Stimulated activated CD4-positive, alpha-beta T cell treated with anti-CD3 and anti-CD28 coated beads, Interleukin-1b, Interleukin-23, amount 100 ng/mL, for 4 hours (primary cell): ENCODE data around the gene NPAS2.
A peak's percentile ranks its signal among the peaks of the same experiment; 100 is the strongest.

ENCODE experiments used
- DNase-seq, 2 donors: peaks; one replicate each; pipeline ENCODE4 v3.0.0-alpha.2; 2020; ENCODE audit warnings: low read depth in 2 of 2

NPAS2 gene

GRCh38 chr2:101012054-101012705, 192.2 kb downstream of the NPAS2 start:
- no peak for DNase-seq

- peak in 1 of 2 donors; percentile 36 for DNase-seq
These were observed 192.8 kb downstream of the NPAS2 start for GRCh38 chr2:101012706-101013181.

- DNase-seq: no peak
These were observed 194.4 kb downstream of the NPAS2 start for GRCh38 chr2:101014264-101014857.

- DNase-seq: no peak
These were observed 197.4 kb downstream of the NPAS2 start for GRCh38 chr2:101017371-101017770.

- DNase-seq: no peak
These were observed 199.0 kb downstream of the NPAS2 start for GRCh38 chr2:101018934-101019333.

- no peak for DNase-seq
These were observed 202.3 kb downstream of the NPAS2 start for GRCh38 chr2:101022221-101022620.

GRCh38 chr2:101023327-101024107, 203.6 kb downstream of the NPAS2 start:
- no peak for DNase-seq

- no peak for DNase-seq
These were observed 205.6 kb downstream of the NPAS2 start for GRCh38 chr2:101025561-101025960.

GRCh38 chr2:101026253-101026701, 206.3 kb downstream of the NPAS2 start:
- DNase-seq: no peak

- no peak for DNase-seq
These were observed 207.1 kb downstream of the NPAS2 start for GRCh38 chr2:101026923-101027469.

GRCh38 chr2:101027852-101028251, 207.9 kb downstream of the NPAS2 start:
- no peak for DNase-seq

GRCh38 chr2:101030866-101031554, 211.1 kb downstream of the NPAS2 start:
- DNase-seq: no peak

GRCh38 chr2:101032084-101032776, 212.3 kb downstream of the NPAS2 start:
- no peak for DNase-seq

GRCh38 chr2:101036562-101036961, 216.6 kb downstream of the NPAS2 start:
- no peak for DNase-seq

- DNase-seq: no peak
These were observed 217.3 kb downstream of the NPAS2 start for GRCh38 chr2:101037161-101037755.

GRCh38 chr2:101038455-101039255, 218.7 kb downstream of the NPAS2 start:
- DNase-seq: no peak

- DNase-seq: no peak
These were observed 220.1 kb downstream of the NPAS2 start for GRCh38 chr2:101040072-101040471.

- DNase-seq: no peak
These were observed 220.8 kb downstream of the NPAS2 start for GRCh38 chr2:101040761-101041160.

GRCh38 chr2:101041413-101041812, 221.5 kb downstream of the NPAS2 start:
- DNase-seq: no peak

- DNase-seq: no peak
These were observed 225.4 kb downstream of the NPAS2 start for GRCh38 chr2:101045330-101045729.
